Thyroid gland (tissue), 4 donors: Measurements from ENCODE around the gene GARIN5A. TPM values are rescaled to one million over a fixed set of nuclear protein-coding genes. Genes with fewer than 3 reads are reported as not detected.

Experiments
- DNase-seq, 2 donors: peaks; one replicate each; pipeline ENCODE4 v3.0.0-alpha.2; 2019
- H3K27ac ChIP-seq, 3 donors: fragments of 200-600 bp; sonication (generic); 1 replicate in 2 of 3; 2 replicates in 1 of 3; pipeline ENCODE4 v1.5.1; 2016 to 2019; ENCODE audit warnings: mild to moderate bottlenecking in 1 of 3, moderate library complexity in 1 of 3
- H3K27me3 ChIP-seq: fragments of 200-600 bp; sonication (generic); one replicate; pipeline ENCODE4 v1.5.1; 2019
- H3K36me3 ChIP-seq, 2 donors: fragments of 200-600 bp; sonication (generic); one replicate each; pipeline ENCODE4 v1.5.1; 2016 to 2019
- H3K4me1 ChIP-seq, 2 donors: fragments of 200-600 bp; sonication (generic); one replicate each; pipeline ENCODE4 v1.5.1; 2017 to 2019
- H3K4me3 ChIP-seq, 3 donors: fragments of 200-600 bp; sonication (generic); replicated peaks in 1 of 3; 1 replicate in 2 of 3; 2 replicates in 1 of 3; pipeline ENCODE4 v1.5.1; 2016; ENCODE audit warnings: mild to moderate bottlenecking in 1 of 3
- H3K9me3 ChIP-seq: fragments of 200-600 bp; sonication (generic); one replicate; pipeline ENCODE4 v1.5.1; 2017
- POLR2A ChIP-seq, 2 donors: fragments of 450-650 bp; IDR thresholded peaks; one replicate each; pipeline ENCODE4 v1.6.1; 2017; ENCODE audit warnings: antibody characterized with exemption in 2 of 2, mild to moderate bottlenecking in 2 of 2, moderate library complexity in 1 of 2
- WGBS, 2 donors: methylation state at CpG; one replicate each; pipeline ENCODE4 v1.1.5; 2017; 5-methylcytosine and 5-hydroxymethylcytosine counted together
- intact Hi-C: fragments of 100-400 bp; cut with DNase I; formaldehyde crosslinking; loops from one replicate; pipeline ENCODE4 v1.15.1; 2023
- total RNA-seq, 4 donors: library from RNA; depleted of rRNA; stranded (reverse); fragments of >200 nt; gene quantifications; one replicate each; pipeline ENCODE4 v1.2.3, GENCODE V29; 2016
- TF ChIP-seq, protein P1 (sequence below), 6 experiments: fragments of 200-600 bp in 3 of 6; fragments of 450-650 bp in 3 of 6; sonication (generic) in 3 of 6; IDR thresholded peaks; one replicate each; pipeline ENCODE4 v1.5.1; 2016 to 2019; ENCODE audit warnings: antibody characterized with exemption in 6 of 6, mild to moderate bottlenecking in 2 of 6, inconsistent platforms in 1 of 6, moderate library complexity in 1 of 6

The GARIN5A gene
- total RNA-seq, 4 donors from 2014 or later, result 1.4 to 8.1 (median 5.0) TPM

DNA sequence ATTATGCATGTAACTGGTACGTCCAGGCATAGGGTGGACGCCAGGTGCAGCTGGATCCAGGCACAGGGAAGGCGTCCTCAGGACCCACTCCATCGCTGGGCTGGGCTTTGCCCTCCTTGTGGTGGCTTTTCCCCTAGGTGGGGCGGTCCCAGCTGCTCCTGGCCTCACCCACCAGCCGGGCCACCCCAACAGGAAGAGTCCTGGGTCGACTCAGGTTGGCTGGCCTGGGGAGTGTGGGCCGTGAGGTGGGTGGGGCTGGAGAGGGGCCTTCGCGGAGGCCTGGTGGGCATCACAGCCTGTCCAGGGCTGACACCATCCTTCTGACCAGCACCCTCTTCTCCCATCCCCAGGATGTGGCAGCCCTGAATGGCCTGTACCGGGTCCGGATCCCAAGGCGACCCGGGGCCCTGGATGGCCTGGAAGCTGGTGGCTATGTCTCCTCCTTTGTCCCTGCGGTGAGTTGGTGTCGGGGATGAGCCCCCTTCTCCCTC, 3.2 kb upstream of the GARIN5A start:
- Histone ChIP-seq H3K27me3 (no peaks in the 10 kb centered on the region), H3K4me1 (peaks cover 10 to 17% of the 10 kb centered on the region in 2 donors), H3K36me3 (peaks cover 41 to 54% of the 10 kb centered on the region in 2 donors), H3K9me3 (no peaks in the 10 kb centered on the region), H3K4me3 (no peak overlapping the region), H3K27ac (no peak overlapping the region)
- TF ChIP-seq, protein P1, sequence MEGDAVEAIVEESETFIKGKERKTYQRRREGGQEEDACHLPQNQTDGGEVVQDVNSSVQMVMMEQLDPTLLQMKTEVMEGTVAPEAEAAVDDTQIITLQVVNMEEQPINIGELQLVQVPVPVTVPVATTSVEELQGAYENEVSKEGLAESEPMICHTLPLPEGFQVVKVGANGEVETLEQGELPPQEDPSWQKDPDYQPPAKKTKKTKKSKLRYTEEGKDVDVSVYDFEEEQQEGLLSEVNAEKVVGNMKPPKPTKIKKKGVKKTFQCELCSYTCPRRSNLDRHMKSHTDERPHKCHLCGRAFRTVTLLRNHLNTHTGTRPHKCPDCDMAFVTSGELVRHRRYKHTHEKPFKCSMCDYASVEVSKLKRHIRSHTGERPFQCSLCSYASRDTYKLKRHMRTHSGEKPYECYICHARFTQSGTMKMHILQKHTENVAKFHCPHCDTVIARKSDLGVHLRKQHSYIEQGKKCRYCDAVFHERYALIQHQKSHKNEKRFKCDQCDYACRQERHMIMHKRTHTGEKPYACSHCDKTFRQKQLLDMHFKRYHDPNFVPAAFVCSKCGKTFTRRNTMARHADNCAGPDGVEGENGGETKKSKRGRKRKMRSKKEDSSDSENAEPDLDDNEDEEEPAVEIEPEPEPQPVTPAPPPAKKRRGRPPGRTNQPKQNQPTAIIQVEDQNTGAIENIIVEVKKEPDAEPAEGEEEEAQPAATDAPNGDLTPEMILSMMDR (IDR thresholded peaks at IDR 0.05), result no peak
- TF ChIP-seq POLR2A (IDR thresholded peaks at IDR 0.05), result no peak
- intact Hi-C loops, result loop anchor here (5.0 kb wide), 1 partner anchor 32 kb away; the partner anchor contains the start of genes ASPDH and JOSD2
- 95% methylated on average over 6 to 16 of the region's 16 CpGs for WGBS, 2 donors
- DNase-seq, result no peak

DNA sequence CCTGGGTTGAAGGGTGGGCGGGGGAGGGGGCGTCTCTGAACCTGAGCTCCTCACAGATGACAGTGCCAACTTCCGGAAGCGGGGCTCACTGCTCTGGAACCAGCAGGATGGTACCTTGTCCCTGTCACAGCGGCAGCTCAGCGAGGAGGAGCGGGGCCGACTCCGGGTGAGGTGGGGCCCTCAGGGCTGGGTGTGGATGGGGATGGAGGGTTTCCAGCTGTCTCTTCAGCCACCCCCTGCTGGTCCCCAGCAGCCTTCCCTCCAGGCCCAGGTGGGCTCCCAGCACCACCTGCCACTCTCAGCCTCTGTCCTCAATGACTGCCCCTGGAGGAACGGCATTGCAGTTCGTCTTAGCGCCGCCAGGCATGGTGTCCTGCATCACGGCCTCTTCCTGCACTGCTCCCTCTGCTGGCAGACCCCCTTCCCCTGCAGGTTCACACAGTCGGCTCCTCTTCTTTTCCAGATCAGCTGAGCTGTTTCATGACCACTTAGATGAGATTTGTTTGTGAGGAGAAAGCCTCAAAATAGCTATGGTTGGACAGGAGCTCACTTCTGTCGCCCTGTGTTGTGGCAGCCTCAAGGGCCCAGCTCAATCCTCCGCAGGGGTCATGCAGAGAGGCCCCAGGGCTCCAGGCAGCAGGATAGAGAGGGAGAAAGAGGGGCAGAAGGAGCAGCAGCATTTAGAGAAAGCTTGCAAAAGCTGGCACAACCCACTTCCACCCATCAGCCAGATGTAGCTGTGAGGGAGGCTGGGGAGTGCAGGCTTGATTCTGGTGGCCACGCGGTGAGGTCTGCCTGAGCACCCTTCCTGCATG, 2.5 kb upstream of the GARIN5A start:
- no peak overlapping the region for H3K4me3 ChIP-seq
- H3K27ac ChIP-seq, result no peak overlapping the region
- no peaks in the 10 kb centered on the region for H3K9me3 ChIP-seq
- peaks cover 10 to 17% of the 10 kb centered on the region in 2 donors for H3K4me1 ChIP-seq
- H3K36me3 ChIP-seq, result peaks cover 41 to 54% of the 10 kb centered on the region in 2 donors
- no peaks in the 10 kb centered on the region for H3K27me3 ChIP-seq
- WGBS, 2 donors, result 83 to 87% methylated on average over 17 of the region's 19 CpGs
- no peak for DNase-seq
- intact Hi-C loops, result loop anchor here (5.0 kb wide), 1 partner anchor 33 kb away; the partner anchor contains the start of genes ASPDH and JOSD2
- TF ChIP-seq, protein P1 (IDR thresholded peaks at IDR 0.05), result no peak
- no peak for TF ChIP-seq POLR2A (IDR thresholded peaks at IDR 0.05)

DNA sequence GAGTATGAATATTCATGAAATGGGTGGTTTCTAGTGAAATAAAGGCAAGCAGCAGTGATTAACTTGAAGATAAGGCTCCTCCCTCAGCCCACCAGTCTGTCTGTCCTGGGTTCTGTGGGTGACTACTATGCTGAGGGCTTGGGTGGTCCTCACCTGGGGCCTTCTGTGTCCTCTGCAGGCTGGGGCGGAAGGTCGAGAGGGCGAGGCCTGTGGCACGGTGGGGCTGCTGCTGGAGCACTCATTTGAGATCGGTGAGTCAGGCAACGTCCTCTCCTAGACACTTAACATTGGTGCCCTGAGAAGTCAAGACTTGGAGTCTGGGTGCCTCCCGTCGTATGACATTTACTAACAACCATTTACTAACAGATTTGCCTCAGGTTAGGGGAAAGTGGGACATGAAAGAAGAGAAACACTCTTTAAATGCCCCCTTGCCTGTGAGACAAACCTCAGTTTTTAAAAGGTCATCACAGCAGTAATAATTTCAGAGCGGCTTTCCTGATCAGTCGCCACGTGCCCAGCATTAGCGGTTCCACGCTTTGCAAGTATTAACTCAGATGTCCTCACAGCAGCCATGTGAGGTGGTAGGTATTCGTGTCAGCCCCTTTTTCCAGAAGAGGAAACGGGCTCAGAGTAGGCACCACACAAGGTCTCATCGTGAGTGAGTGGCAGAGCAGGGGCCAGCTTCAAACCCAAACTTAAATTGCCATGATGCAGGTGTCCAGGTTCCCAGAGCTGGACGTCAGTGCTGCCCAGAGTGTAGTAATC, 1.3 kb upstream of the GARIN5A start:
- Histone ChIP-seq H3K4me3 (no peak overlapping the region), H3K27me3 (no peaks in the 10 kb centered on the region), H3K4me1 (peaks cover 10 to 17% of the 10 kb centered on the region in 2 donors), H3K36me3 (peaks cover 39 to 48% of the 10 kb centered on the region in 2 donors), H3K27ac (no peak overlapping the region), H3K9me3 (no peaks in the 10 kb centered on the region)
- DNase-seq, result no peak
- 94 to 95% methylated on average over 16 to 17 of the region's 17 CpGs for WGBS, 2 donors
- TF ChIP-seq, protein P1 (IDR thresholded peaks at IDR 0.05), result no peak
- no peak for TF ChIP-seq POLR2A (IDR thresholded peaks at IDR 0.05)
- intact Hi-C loops, result loop anchor here (5.0 kb wide), 1 partner anchor 34 kb away; the partner anchor contains the start of genes ASPDH and JOSD2

DNA sequence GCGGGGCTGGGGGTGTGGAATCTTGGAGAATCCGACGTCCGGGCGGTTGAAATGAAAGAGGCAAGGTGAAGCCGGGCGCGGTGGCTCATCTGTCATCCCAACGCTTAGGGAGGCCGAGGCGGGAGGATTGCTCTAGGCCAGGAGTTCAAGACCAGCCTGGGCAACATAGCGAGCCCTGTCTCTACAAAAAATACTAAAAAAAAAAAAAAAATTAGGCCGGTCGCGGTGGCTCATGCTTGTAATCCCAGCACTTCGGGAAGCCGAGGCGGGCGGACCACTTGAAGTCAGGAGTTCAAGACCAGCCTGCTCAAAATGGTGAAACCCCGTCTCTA, 225 bp upstream of the GARIN5A start:
- Histone ChIP-seq H3K9me3 (no peaks in the 10 kb centered on the region), H3K27ac (peak overlapping the region in 1 of 3 donors; percentile 75), H3K4me1 (peaks cover 10 to 17% of the 10 kb centered on the region in 2 donors), H3K4me3 (peak overlapping the region; percentile 60 to 92 (median 81)), H3K27me3 (no peaks in the 10 kb centered on the region), H3K36me3 (peaks cover 30 to 38% of the 10 kb centered on the region in 2 donors)
- no peak for DNase-seq
- intact Hi-C loops, result loop anchor here (5.0 kb wide), 1 partner anchor 35 kb away; the partner anchor contains the start of genes ASPDH and JOSD2
- no peak for TF ChIP-seq POLR2A (IDR thresholded peaks at IDR 0.05)
- TF ChIP-seq, protein P1 (IDR thresholded peaks at IDR 0.05), result no peak
- 19 to 26% methylated on average over 20 of the region's 20 CpGs for WGBS, 2 donors
